ENCODE results near the gene CAMK2D. TPM values are rescaled to one million over a fixed set of nuclear protein-coding genes. Genes with fewer than 3 reads are reported as not detected.

Gene CAMK2D
- polyA plus RNA-seq, 2 of the 4 experiments (the other 2 are of a cell fraction): 19.1 to 59.9 TPM

DNA sequence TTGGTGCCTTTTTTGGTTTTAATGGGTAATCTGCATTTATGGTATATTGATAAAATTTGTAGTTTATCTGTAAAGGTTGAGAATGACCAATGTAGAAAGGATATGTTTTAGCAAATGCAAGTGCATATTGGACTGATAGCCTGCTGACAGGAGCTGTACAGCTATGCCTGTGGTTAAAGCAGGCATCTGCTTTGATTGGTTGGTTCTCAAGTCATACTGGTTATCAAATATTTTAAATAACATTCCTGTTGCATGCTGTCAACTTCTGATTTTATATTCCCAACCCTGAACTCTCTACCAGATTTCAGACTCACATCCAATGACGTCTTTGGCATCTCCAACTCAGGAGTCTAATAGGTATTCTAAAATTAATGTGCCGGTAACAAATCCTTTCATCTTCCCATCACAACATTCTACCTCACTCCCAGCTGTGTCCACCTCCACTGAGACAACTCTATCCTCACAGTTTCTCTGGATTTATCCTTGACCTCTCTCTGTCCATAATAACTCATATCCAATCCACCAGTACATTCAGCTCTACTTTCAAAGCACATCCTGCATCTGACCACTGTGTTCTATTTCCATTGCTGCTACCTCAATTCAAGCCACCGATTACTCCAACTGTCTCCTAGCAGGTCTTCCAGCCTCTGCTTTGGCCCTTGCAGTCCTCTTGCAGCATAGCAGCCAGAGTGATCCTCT is 125.7 kb downstream of the CAMK2D start:
- Histone ChIP-seq H3K4me3 (no peak overlapping the region), H3K4me1 (peaks cover 75% of the 10 kb centered on the region), H3K4me2 (peak overlapping the region; percentile 74; the same call in 1 of the 3 replicates), H3K27ac (peak overlapping the region; percentile 15 to 57; a peak in 3 of 6 replicates), H3K9me3 (no peaks in the 10 kb centered on the region)
- FAIRE-seq: no peak
- DNase-seq (ENCODE audit: low read depth in 1 of 2, low spot score in 1 of 2): no peak
- WGBS (ENCODE audit: missing lambda C conversion rate): 75% methylated on average over 3 of the region's 3 CpGs
- CTCF ChIA-PET: interaction anchor here (0.6 to 1.4 kb wide), 2 partner anchors 9 to 155 kb away, joined by 4 read pairs; no protein-coding TSS in a partner anchor
- TF ChIP-seq FOSL2 (IDR thresholded peaks at IDR 0.05) (no peak), FOSL2 (CRISPR knock-in tag; IDR thresholded peaks at IDR 0.05) (no peak), REST (IDR thresholded peaks at IDR 0.05) (no peak), ZNF302 (CRISPR knock-in tag; IDR thresholded peaks at IDR 0.05) (no peak)
- POLR2A ChIA-PET: no interaction called here
- peak in 1 of 2 experiments; percentile 32; a peak in 3 of 6 replicates for ATAC-seq

DNA sequence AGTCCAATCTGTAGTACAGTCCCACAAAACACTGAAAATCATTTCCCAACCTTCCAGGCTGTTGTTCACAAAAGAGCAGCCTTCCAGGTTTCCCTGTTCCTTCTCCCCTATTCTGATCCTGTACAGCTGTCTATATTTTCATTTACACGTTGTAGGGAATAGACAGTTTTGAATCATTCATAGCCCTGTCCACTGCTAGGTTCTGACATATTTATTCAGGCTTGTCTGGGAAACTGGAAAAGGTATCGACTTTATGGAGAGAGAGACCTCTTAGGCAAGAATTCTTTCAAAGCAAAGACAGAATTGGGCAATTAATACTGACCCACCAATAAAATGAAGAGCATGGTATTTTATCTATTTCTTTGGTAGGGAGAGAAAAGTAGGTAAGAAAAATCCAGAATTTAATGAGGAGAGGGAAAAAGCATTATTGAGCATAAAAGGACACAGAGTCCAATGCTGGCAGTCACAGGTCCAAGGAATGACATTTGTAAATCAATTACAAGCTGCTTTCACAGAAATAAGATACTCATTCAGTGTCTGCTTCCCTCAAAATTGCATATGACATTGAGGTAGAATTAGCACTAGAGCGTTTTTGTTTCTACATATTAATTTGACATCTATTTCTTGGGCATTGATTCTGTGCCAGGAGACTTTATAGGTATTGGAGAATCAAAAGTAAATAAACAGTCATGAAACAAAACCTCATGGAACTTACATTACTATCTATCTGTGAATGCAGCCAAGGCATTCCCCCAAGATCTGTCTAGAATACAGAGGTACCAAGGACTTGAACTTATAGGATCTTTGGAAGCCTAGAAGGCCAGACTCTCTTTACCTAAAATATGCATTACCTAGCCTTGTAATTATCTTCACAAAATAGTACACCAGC is 127.2 kb downstream of the CAMK2D start:
- no peak for FAIRE-seq
- CTCF ChIA-PET: interaction anchor here (0.5 kb wide), 1 partner anchor 11 kb away, joined by 4 read pairs; no protein-coding TSS in a partner anchor
- DNase-seq (ENCODE audit: low read depth in 1 of 2, low spot score in 1 of 2): no peak

DNA sequence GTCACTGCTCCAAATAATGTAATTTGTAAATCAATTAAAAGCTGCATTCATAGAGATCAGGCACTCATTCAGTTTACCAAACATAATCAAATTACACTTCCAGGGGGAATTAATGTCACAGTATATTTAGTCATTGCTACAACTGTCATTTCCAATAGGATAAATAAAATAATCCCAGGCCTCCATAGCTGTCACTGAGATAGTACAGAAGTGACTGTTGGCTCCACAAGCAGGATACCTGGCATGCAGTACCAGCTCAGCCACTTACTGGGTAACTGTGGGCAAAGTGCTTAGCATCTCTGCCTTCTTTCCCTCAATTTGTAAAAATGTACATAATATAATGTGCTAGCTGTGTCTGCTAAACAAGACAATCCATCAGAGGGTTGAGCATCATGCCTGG is 128.1 kb downstream of the CAMK2D start:
- ATAC-seq (0 out of 6 replicates have a peak, but pooled peaks of 1 of the 2 experiments have one; percentile 39), FAIRE-seq (no peak), DNase-seq (ENCODE audit: low read depth in 1 of 2, low spot score in 1 of 2) (no peak)
- no peaks in the 10 kb centered on the region for H3K9me3 ChIP-seq
- H3K4me3 ChIP-seq: no peak overlapping the region
- ChIA-PET POLR2A (no interaction called here), CTCF (interaction anchor here (1.5 kb wide), 1 partner anchor 8 kb away, joined by 3 read pairs; no protein-coding TSS in a partner anchor)
- TF ChIP-seq MAFK (IDR thresholded peaks at IDR 0.05; ENCODE audit: partially characterized antibody) (no peak), HEYL (CRISPR knock-in tag; IDR thresholded peaks at IDR 0.05) (no peak), RARB (CRISPR knock-in tag; IDR thresholded peaks at IDR 0.05) (no peak), NR3C1 (IDR thresholded peaks at IDR 0.05) (no peak), FOSB (CRISPR knock-in tag; IDR thresholded peaks at IDR 0.05) (no peak), REST (IDR thresholded peaks at IDR 0.05) (no peak), JUNB (IDR thresholded peaks at IDR 0.05) (no peak), CEBPB (IDR thresholded peaks at IDR 0.05) (no peak), JUN (IDR thresholded peaks at IDR 0.05) (no peak), CHD2 (IDR thresholded peaks at IDR 0.05; ENCODE audit: low read length, partially characterized antibody) (no peak), SREBF2 (IDR thresholded peaks at IDR 0.05) (no peak)
- TF ChIP-seq, protein P1, sequence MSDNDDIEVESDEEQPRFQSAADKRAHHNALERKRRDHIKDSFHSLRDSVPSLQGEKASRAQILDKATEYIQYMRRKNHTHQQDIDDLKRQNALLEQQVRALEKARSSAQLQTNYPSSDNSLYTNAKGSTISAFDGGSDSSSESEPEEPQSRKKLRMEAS (IDR thresholded peaks at IDR 0.05): no peak
- peaks cover 61% of the 10 kb centered on the region for H3K4me1 ChIP-seq
- H3K4me2 ChIP-seq: peak overlapping the region; percentile 74; the same call in 1 of the 3 replicates
- 0 out of 6 replicates have a peak overlapping the region, but pooled peaks of 1 of the 2 experiments have one; percentile 14 for H3K27ac ChIP-seq

More for the DNA sequence above, 127.2 kb downstream of the CAMK2D start:
- ATAC-seq: peak in 1 of 2 experiments; percentile 45; a peak in 2 of 6 replicates
- Histone ChIP-seq H3K27ac (peak overlapping the region; percentile 6 to 33; a peak in 3 of 6 replicates), H3K9me3 (no peaks in the 10 kb centered on the region), H3K4me3 (no peak overlapping the region), H3K4me1 (peaks cover 61% of the 10 kb centered on the region), H3K4me2 (peak overlapping the region; percentile 74)
- TF ChIP-seq SMC3 (IDR thresholded peaks at IDR 0.05) (no peak), CEBPB (IDR thresholded peaks at IDR 0.05) (0 out of 4 replicates have a peak, but pooled peaks of 1 of the 2 experiments have one; percentile 3), POLR2AphosphoS2 (conservative IDR thresholded peaks at IDR 0.05; ENCODE audit: low read length) (no peak), ATOH8 (CRISPR knock-in tag; IDR thresholded peaks at IDR 0.05; ENCODE audit: low read depth) (no peak), GATA3 (IDR thresholded peaks at IDR 0.05; ENCODE audit: borderline replicate concordance) (no peak), EHF (CRISPR knock-in tag; IDR thresholded peaks at IDR 0.05) (no peak), TP53 (CRISPR knock-in tag; IDR thresholded peaks at IDR 0.05) (no peak), CBX2 (IDR thresholded peaks at IDR 0.05; ENCODE audit: borderline replicate concordance, low read depth) (no peak), FOSL2 (IDR thresholded peaks at IDR 0.05) (no peak), FOSL2 (CRISPR knock-in tag; IDR thresholded peaks at IDR 0.05) (0 out of 2 replicates have a peak, but pooled peaks have one; percentile 8)
- WGBS (ENCODE audit: missing lambda C conversion rate): 19% methylated on average over 3 of the region's 3 CpGs
- POLR2A ChIA-PET: no interaction called here

Measured in A549 (cell line).